UCSD-AML1 (cell line): Measurements from ENCODE around the gene MKX.
"Not testable (repeated sequence)": the region's sequence is repeated elsewhere in the genome, so short reads cannot be mapped to it uniquely, and the experiment has no call there.

Experiments used
- DNase-seq: peaks from one replicate; lab custom pipeline; 2025; ENCODE audit not compliant: unreplicated experiment; lab: John Stamatoyannopoulos, UW

MKX gene

GRCh38 chr10:27695088-27695487, 50.5 kb downstream of the MKX start:
- no peak for DNase-seq

GRCh38 chr10:27692663-27693062, 53.0 kb downstream of the MKX start:
- no peak for DNase-seq

- no peak for DNase-seq
These were observed 56.6 kb downstream of the MKX start for GRCh38 chr10:27688991-27689390.

GRCh38 chr10:27688276-27688675, 57.3 kb downstream of the MKX start:
- no peak for DNase-seq

- DNase-seq: no peak
These were observed 57.9 kb downstream of the MKX start for GRCh38 chr10:27687743-27688142.

- DNase-seq: no peak
These were observed 58.3 kb downstream of the MKX start for GRCh38 chr10:27687326-27687725.

GRCh38 chr10:27685681-27686080, 59.9 kb downstream of the MKX start:
- no peak for DNase-seq

GRCh38 chr10:27683226-27683625, 62.4 kb downstream of the MKX start:
- no peak for DNase-seq

- not testable (repeated sequence) for DNase-seq
These were observed 63.8 kb downstream of the MKX start for GRCh38 chr10:27681795-27682194.

- DNase-seq: no peak
These were observed 64.7 kb downstream of the MKX start for GRCh38 chr10:27680691-27681605.

- DNase-seq: no peak
These were observed 65.5 kb downstream of the MKX start for GRCh38 chr10:27680006-27680557.

- no peak for DNase-seq
These were observed 66.2 kb downstream of the MKX start for GRCh38 chr10:27679369-27679912.

- DNase-seq: no peak
These were observed 67.5 kb downstream of the MKX start for GRCh38 chr10:27678166-27678565.

- DNase-seq: no peak
These were observed 72.6 kb downstream of the MKX start for GRCh38 chr10:27673065-27673464.

- no peak for DNase-seq
These were observed 73.8 kb downstream of the MKX start for GRCh38 chr10:27671821-27672220.

- DNase-seq: no peak
These were observed 81.2 kb downstream of the MKX start for GRCh38 chr10:27664461-27664860.

- no peak for DNase-seq
These were observed 82.0 kb downstream of the MKX start for GRCh38 chr10:27663621-27664020.

- DNase-seq: no peak
These were observed 83.9 kb downstream of the MKX start for GRCh38 chr10:27661514-27662286.

GRCh38 chr10:27660711-27661110, 84.9 kb downstream of the MKX start:
- DNase-seq: no peak

- DNase-seq: no peak
These were observed 85.4 kb downstream of the MKX start for GRCh38 chr10:27660268-27660667.

- no peak for DNase-seq
These were observed 85.8 kb downstream of the MKX start for GRCh38 chr10:27659786-27660185.

- DNase-seq: no peak
These were observed 86.8 kb downstream of the MKX start for GRCh38 chr10:27658788-27659187.
